Activated CD4-positive, alpha-beta T cell treated with anti-CD3 and anti-CD28 coated beads for 36 hours (primary cell): Measurements from ENCODE around the gene WASHC4. TPM values are rescaled to one million over a fixed set of nuclear protein-coding genes. Genes with fewer than 3 reads are reported as not detected.

ENCODE experiments used
- ATAC-seq: fragments of 200-7000 bp; cut with Tn5 transposase; one replicate; pipeline ENCODE4 v1.10.0; 2021; ENCODE audit warnings: mild to moderate bottlenecking, moderate library complexity
- CTCF ChIA-PET: fragments of 350-600 bp; sonication (Branson Sonifier 250); formaldehyde crosslinking; loops from one replicate; lab custom pipeline; 2021; ENCODE audit warnings: antibody characterized with exemption; lab: Charles Lee
- POLR2A ChIA-PET: fragments of 350-600 bp; sonication (Branson Sonifier 250); formaldehyde crosslinking; loops from one replicate; lab custom pipeline; 2021; ENCODE audit warnings: antibody characterized with exemption, inconsistent platforms; lab: Charles Lee
- DNase-seq: peaks from one replicate; pipeline ENCODE4 v3.0.0-alpha.2; 2020
- H3K27ac Mint-ChIP-seq: one replicate; pipeline ENCODE4 v1.8.0; 2021; ENCODE audit warnings: mixed read lengths
- H3K27me3 Mint-ChIP-seq: one replicate; pipeline ENCODE4 v1.8.0; 2021; ENCODE audit warnings: mixed read lengths
- H3K36me3 Mint-ChIP-seq: one replicate; pipeline ENCODE4 v1.8.0; 2021; ENCODE audit warnings: low read depth, mixed read lengths
- H3K4me1 Mint-ChIP-seq: one replicate; pipeline ENCODE4 v1.8.0; 2021; ENCODE audit warnings: mixed read lengths
- H3K4me3 Mint-ChIP-seq: one replicate; pipeline ENCODE4 v1.8.0; 2021; ENCODE audit warnings: mild to moderate bottlenecking, moderate library complexity, mixed read lengths
- H3K9me3 Mint-ChIP-seq: one replicate; pipeline ENCODE4 v1.8.0; 2021; ENCODE audit warnings: low read depth, mixed read lengths
- intact Hi-C, 2 experiments: fragments of 100-400 bp; cut with DNase I in 1 of 2; cut with micrococcal nuclease in 1 of 2; formaldehyde crosslinking; loops; one replicate each; pipeline versions ENCODE4 v1.14.2 to v1.15.1; 2022 to 2024; cut with DNase I, micrococcal nuclease
- total RNA-seq, 2 experiments: library from RNA; stranded (reverse); gene quantifications; one replicate each; pipeline ENCODE4 v1.2.3, GENCODE V29; 2021

WASHC4 gene
- total RNA-seq, 2 experiments from 2014 or later, result 29.6 to 35.9 TPM

GRCh38 chr12:105209091-105209490 lies 101.6 kb downstream of the WASHC4 start:
- intact Hi-C loops, result no loop called here
- ATAC-seq (no peak), DNase-seq (no peak)
- Mint-ChIP-seq H3K4me1 (peaks cover 15% of the 10 kb centered on the region), H3K27ac (no peak overlapping the region), H3K9me3 (no peaks in the 10 kb centered on the region), H3K27me3 (no peaks in the 10 kb centered on the region), H3K4me3 (no peak overlapping the region), H3K36me3 (peaks cover 24% of the 10 kb centered on the region)
- CTCF ChIA-PET, result no interaction called here
- POLR2A ChIA-PET, result no interaction called here

DNA sequence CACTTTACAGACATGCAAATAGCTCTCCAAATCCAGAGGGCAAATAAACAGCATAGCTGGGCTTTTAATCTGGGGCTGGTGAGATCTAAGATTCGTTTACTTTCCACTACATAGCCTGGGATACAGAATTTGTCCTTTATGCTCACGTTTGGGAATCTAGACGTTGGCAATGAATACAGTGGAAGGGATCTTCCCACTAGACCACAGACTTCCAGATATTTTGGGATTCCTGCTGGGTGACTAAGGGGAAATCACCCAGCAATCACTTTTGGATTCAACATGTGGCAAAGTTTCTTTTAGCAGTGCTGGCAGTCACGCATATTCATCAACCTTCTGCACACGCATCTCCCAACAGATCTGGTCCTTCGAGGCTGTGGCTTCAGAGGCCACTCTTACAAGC lies 104.9 kb downstream of the WASHC4 start:
- CTCF ChIA-PET, result interaction anchor here (1.0 kb wide), 1 partner anchor 9 kb away, joined by 3 read pairs; no protein-coding TSS in a partner anchor
- intact Hi-C loops, result no loop called here
- no peak for DNase-seq
- H3K9me3 Mint-ChIP-seq, result no peaks in the 10 kb centered on the region
- no peak overlapping the region for H3K27ac Mint-ChIP-seq
- H3K36me3 Mint-ChIP-seq, result peaks cover 23% of the 10 kb centered on the region
- no peak overlapping the region for H3K4me3 Mint-ChIP-seq
- no peak for ATAC-seq
- POLR2A ChIA-PET, result no interaction called here
- no peaks in the 10 kb centered on the region for H3K4me1 Mint-ChIP-seq
- no peaks in the 10 kb centered on the region for H3K27me3 Mint-ChIP-seq

- ATAC-seq (no peak), DNase-seq (no peak)
- Mint-ChIP-seq H3K4me3 (no peak overlapping the region), H3K4me1 (no peaks in the 10 kb centered on the region), H3K27ac (no peak overlapping the region), H3K9me3 (no peaks in the 10 kb centered on the region), H3K36me3 (peaks cover 23% of the 10 kb centered on the region), H3K27me3 (no peaks in the 10 kb centered on the region)
- intact Hi-C loops, result no loop called here
- POLR2A ChIA-PET, result no interaction called here
- CTCF ChIA-PET, result interaction anchor here (0.8 kb wide), 1 partner anchor 1044 kb away, joined by 3 read pairs; no protein-coding TSS in a partner anchor
These were observed 106.6 kb downstream of the WASHC4 start for GRCh38 chr12:105214148-105214547.

- CTCF ChIA-PET, result interaction anchor here (0.8 kb wide), 1 partner anchor 1044 kb away, joined by 3 read pairs; no protein-coding TSS in a partner anchor
These were observed 107.3 kb downstream of the WASHC4 start for GRCh38 chr12:105214670-105215375.

GRCh38 chr12:105218434-105218833 lies 110.9 kb downstream of the WASHC4 start:
- Mint-ChIP-seq H3K4me3 (no peak overlapping the region), H3K27ac (no peak overlapping the region), H3K4me1 (no peaks in the 10 kb centered on the region), H3K27me3 (no peaks in the 10 kb centered on the region), H3K9me3 (no peaks in the 10 kb centered on the region), H3K36me3 (peaks cover 30% of the 10 kb centered on the region)
- CTCF ChIA-PET, result interaction anchor here (1.5 kb wide), 1 partner anchor 164 kb away, joined by 4 read pairs; no protein-coding TSS in a partner anchor
- DNase-seq (no peak), ATAC-seq (no peak)
- POLR2A ChIA-PET, result no interaction called here
- intact Hi-C loops, result no loop called here

More at GRCh38 chr12:105214670-105215375, 107.3 kb downstream of the WASHC4 start:
- Mint-ChIP-seq H3K36me3 (peaks cover 27% of the 10 kb centered on the region), H3K27me3 (no peaks in the 10 kb centered on the region), H3K9me3 (no peaks in the 10 kb centered on the region), H3K4me1 (no peaks in the 10 kb centered on the region), H3K4me3 (no peak overlapping the region), H3K27ac (no peak overlapping the region)
- DNase-seq (no peak), ATAC-seq (no peak)
- POLR2A ChIA-PET, result no interaction called here
- intact Hi-C loops, result no loop called here

Other genes with a start within 250 kb of the WASHC4 start
- gene SLC41A2, start 149.4 kb upstream of the WASHC4 start, total RNA-seq, result 10 to 100 TPM in 1 of 2 experiments, 1 to 10 TPM in 1; 7.9 to 11.1 TPM
- 10 to 100 TPM; 31.1 to 35.2 TPM for gene NOPCHAP1, start 121.4 kb upstream of the WASHC4 start, total RNA-seq
- gene ALDH1L2, start 23.3 kb upstream of the WASHC4 start, total RNA-seq, result 1 to 10 TPM; 7.1 to 7.6 TPM
- 10 to 100 TPM; 13.9 to 17.2 TPM for gene APPL2, start 128.4 kb downstream of the WASHC4 start, total RNA-seq
- 10 to 100 TPM; 53.8 to 59.9 TPM for gene C12orf75, start 223.0 kb downstream of the WASHC4 start, total RNA-seq